SK-N-SH treated with all-trans-retinoic acid at 6 μM for 48 hours (cell line): Measurements from ENCODE around the gene ADSS1.

ENCODE experiments used
- ATAC-seq: fragments of 200-7000 bp; cut with Tn5 transposase; 3 replicates; pipeline ENCODE4 v1.9.1; 2020; ENCODE audit warnings: mild to moderate bottlenecking, moderate library complexity
- CSDC2 ChIP-seq: fragments of 250-450 bp; sonication (Bioruptor Pico); IDR thresholded peaks from 2 replicates; pipeline ENCODE4 v1.5.0; 2020; ENCODE audit warnings: mild to moderate bottlenecking, moderate library complexity
- CSRNP3 ChIP-seq: fragments of 250-450 bp; sonication (Bioruptor Pico); IDR thresholded peaks from 2 replicates; pipeline ENCODE4 v1.5.1; 2021; ENCODE audit warnings: mild to moderate bottlenecking, moderate library complexity
- ESRRG ChIP-seq: fragments of 250-450 bp; sonication (Bioruptor Pico); IDR thresholded peaks from 2 replicates; pipeline ENCODE4 v1.6.1; 2021; ENCODE audit warnings: mild to moderate bottlenecking
- PATZ1 ChIP-seq: fragments of 250-450 bp; sonication (Bioruptor Pico); IDR thresholded peaks from 2 replicates; pipeline ENCODE4 v1.8.0; 2020; ENCODE audit warnings: mild to moderate bottlenecking, moderate library complexity, borderline replicate concordance
- PPARA ChIP-seq: fragments of 250-450 bp; sonication (Bioruptor Pico); IDR thresholded peaks from 2 replicates; pipeline ENCODE4 v1.5.0; 2020; ENCODE audit warnings: mild to moderate bottlenecking, borderline replicate concordance
- RARB ChIP-seq: fragments of 250-450 bp; sonication (Bioruptor Pico); IDR thresholded peaks from 2 replicates; pipeline ENCODE4 v1.8.0; 2021; ENCODE audit warnings: mild to moderate bottlenecking, moderate library complexity
- SNAI2 ChIP-seq: fragments of 250-450 bp; sonication (Bioruptor Pico); IDR thresholded peaks from 2 replicates; pipeline ENCODE4 v1.5.0; 2020; ENCODE audit warnings: mild to moderate bottlenecking, moderate library complexity
- TOX ChIP-seq: fragments of 250-450 bp; sonication (Bioruptor Pico); IDR thresholded peaks from 2 replicates; pipeline ENCODE4 v1.8.0; 2021; ENCODE audit warnings: mild to moderate bottlenecking, moderate library complexity, borderline replicate concordance
- ZC3H10 ChIP-seq: fragments of 250-450 bp; sonication (Bioruptor Pico); IDR thresholded peaks from 2 replicates; pipeline ENCODE4 v1.5.1; 2021; ENCODE audit warnings: mild to moderate bottlenecking, moderate library complexity
- ZFP3 ChIP-seq: fragments of 250-450 bp; sonication (Bioruptor Pico); IDR thresholded peaks from 2 replicates; pipeline ENCODE4 v1.5.0; 2020; ENCODE audit warnings: mild to moderate bottlenecking, moderate library complexity
- ZNF565 ChIP-seq: fragments of 450-650 bp; formaldehyde crosslinking; conservative IDR thresholded peaks from 2 replicates; pipeline ENCODE4 v1.5.0; 2020; ENCODE audit warnings: low read depth, mild to moderate bottlenecking, moderate library complexity
- ZNF8 ChIP-seq: fragments of 450-650 bp; formaldehyde crosslinking; IDR thresholded peaks from 2 replicates; pipeline ENCODE4 v1.5.0; 2020; ENCODE audit warnings: mild to moderate bottlenecking, moderate library complexity
- TF ChIP-seq, protein P1 (sequence below): fragments of 250-450 bp; sonication (Bioruptor Pico); IDR thresholded peaks from 2 replicates; pipeline ENCODE4 v1.5.1; 2020; ENCODE audit warnings: low read depth, mild to moderate bottlenecking, moderate library complexity
- TF ChIP-seq, protein P2 (sequence below): fragments of 250-450 bp; sonication (Bioruptor Pico); IDR thresholded peaks from 2 replicates; pipeline ENCODE4 v1.5.0; 2020; ENCODE audit warnings: mild to moderate bottlenecking, moderate library complexity

The ADSS1 gene

GRCh38 chr14:104721505-104722431, 2.3 kb upstream of the ADSS1 start (continued):
- TF ChIP-seq CSDC2 (CRISPR knock-in tag): no peak
- no peak for TF ChIP-seq ZNF565 (CRISPR knock-in tag)
- no peak for TF ChIP-seq PPARA

GRCh38 chr14:104722938-104723650, 935 bp upstream of the ADSS1 start:
- TF ChIP-seq ZNF8 (CRISPR knock-in tag) (no peak), TOX (CRISPR knock-in tag) (no peak), PATZ1 (CRISPR knock-in tag) (no peak)
- TF ChIP-seq, protein P1, sequence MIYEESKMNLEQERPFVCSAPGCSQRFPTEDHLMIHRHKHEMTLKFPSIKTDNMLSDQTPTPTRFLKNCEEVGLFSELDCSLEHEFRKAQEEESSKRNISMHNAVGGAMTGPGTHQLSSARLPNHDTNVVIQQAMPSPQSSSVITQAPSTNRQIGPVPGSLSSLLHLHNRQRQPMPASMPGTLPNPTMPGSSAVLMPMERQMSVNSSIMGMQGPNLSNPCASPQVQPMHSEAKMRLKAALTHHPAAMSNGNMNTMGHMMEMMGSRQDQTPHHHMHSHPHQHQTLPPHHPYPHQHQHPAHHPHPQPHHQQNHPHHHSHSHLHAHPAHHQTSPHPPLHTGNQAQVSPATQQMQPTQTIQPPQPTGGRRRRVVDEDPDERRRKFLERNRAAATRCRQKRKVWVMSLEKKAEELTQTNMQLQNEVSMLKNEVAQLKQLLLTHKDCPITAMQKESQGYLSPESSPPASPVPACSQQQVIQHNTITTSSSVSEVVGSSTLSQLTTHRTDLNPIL (CRISPR knock-in tag): no peak
- ATAC-seq: no peak

GRCh38 chr14:104724407-104724980, 465 bp downstream of the ADSS1 start:
- TF ChIP-seq SNAI2 (CRISPR knock-in tag) (no peak), RARB (CRISPR knock-in tag) (no peak), ZFP3 (no peak), PATZ1 (CRISPR knock-in tag) (no peak), ESRRG (CRISPR knock-in tag) (no peak), ZC3H10 (CRISPR knock-in tag) (no peak), CSDC2 (CRISPR knock-in tag) (no peak), CSRNP3 (CRISPR knock-in tag) (no peak)
- TF ChIP-seq, protein P2, sequence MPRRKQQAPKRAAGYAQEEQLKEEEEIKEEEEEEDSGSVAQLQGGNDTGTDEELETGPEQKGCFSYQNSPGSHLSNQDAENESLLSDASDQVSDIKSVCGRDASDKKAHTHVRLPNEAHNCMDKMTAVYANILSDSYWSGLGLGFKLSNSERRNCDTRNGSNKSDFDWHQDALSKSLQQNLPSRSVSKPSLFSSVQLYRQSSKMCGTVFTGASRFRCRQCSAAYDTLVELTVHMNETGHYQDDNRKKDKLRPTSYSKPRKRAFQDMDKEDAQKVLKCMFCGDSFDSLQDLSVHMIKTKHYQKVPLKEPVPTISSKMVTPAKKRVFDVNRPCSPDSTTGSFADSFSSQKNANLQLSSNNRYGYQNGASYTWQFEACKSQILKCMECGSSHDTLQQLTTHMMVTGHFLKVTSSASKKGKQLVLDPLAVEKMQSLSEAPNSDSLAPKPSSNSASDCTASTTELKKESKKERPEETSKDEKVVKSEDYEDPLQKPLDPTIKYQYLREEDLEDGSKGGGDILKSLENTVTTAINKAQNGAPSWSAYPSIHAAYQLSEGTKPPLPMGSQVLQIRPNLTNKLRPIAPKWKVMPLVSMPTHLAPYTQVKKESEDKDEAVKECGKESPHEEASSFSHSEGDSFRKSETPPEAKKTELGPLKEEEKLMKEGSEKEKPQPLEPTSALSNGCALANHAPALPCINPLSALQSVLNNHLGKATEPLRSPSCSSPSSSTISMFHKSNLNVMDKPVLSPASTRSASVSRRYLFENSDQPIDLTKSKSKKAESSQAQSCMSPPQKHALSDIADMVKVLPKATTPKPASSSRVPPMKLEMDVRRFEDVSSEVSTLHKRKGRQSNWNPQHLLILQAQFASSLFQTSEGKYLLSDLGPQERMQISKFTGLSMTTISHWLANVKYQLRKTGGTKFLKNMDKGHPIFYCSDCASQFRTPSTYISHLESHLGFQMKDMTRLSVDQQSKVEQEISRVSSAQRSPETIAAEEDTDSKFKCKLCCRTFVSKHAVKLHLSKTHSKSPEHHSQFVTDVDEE (CRISPR knock-in tag): no peak
- TF ChIP-seq, all 23 proteins: peak for 0
- ATAC-seq: peak; percentile 9
